OCI-LY3 (cell line): ENCODE results near the gene DAPP1.

Experiments used
- H2AFZ ChIP-seq: fragments of 200-600, 300-600 bp; shearing (Covaris generic); 2 replicates; pipeline ENCODE4 v1.6.0; 2014; ENCODE audit warnings: antibody characterized with exemption, low read depth, low read length
- H3K27ac ChIP-seq: fragments of 200-600, 300-600 bp; sonication (generic); 2 replicates; pipeline ENCODE4 v1.5.1; 2014; ENCODE audit warnings: mild to moderate bottlenecking, low read length, moderate library complexity, mixed read lengths
- H3K27me3 ChIP-seq: fragments of 200-600, 300-600 bp; sonication (generic); 2 replicates; pipeline ENCODE4 v1.6.1; 2014; ENCODE audit warnings: low read depth, low read length, mixed read lengths
- H3K36me3 ChIP-seq: fragments of 200-600, 300-600 bp; sonication (generic); replicated peaks from 2 replicates; pipeline ENCODE3; 2014; ENCODE audit warnings: low read depth, low read length, mixed read lengths
- H3K4me1 ChIP-seq: fragments of 300-600, 200-600 bp; sonication (generic); 2 replicates; pipeline ENCODE4 v1.6.1; 2014; ENCODE audit warnings: low read length, mixed read lengths
- H3K4me2 ChIP-seq: fragments of 200-600, 300-600 bp; sonication (generic); 2 replicates; pipeline ENCODE4 v1.6.1; 2014; ENCODE audit warnings: low read length, mixed read lengths
- H3K4me3 ChIP-seq: fragments of 300-600, 200-600 bp; sonication (generic); 2 replicates; pipeline ENCODE4 v1.5.1; 2014; ENCODE audit warnings: antibody characterized with exemption, mild to moderate bottlenecking, low read length, moderate library complexity
- H3K79me2 ChIP-seq: fragments of 300-600, 200-600 bp; shearing (Covaris generic); 2 replicates; pipeline ENCODE4 v1.6.1; 2014; ENCODE audit warnings: mild to moderate bottlenecking, low read length, mixed read lengths
- H3K9ac ChIP-seq: fragments of 300-600, 200-600 bp; shearing (Covaris generic); 2 replicates; pipeline ENCODE4 v1.6.0; 2014; ENCODE audit warnings: mild to moderate bottlenecking, low read length, moderate library complexity
- H3K9me3 ChIP-seq: fragments of 200-600, 300-600 bp; shearing (Covaris generic); 2 replicates; pipeline ENCODE4 v1.6.1; 2014; ENCODE audit warnings: low read length, mixed read lengths; ENCODE audit not compliant: insufficient read depth
- H4K20me1 ChIP-seq: fragments of 200-600, 300-600 bp; sonication (generic); 2 replicates; pipeline ENCODE4 v1.6.1; 2016; ENCODE audit warnings: low read length, mixed read lengths; ENCODE audit not compliant: insufficient read depth
- EZH2phosphoT487 ChIP-seq: fragments of 200-600 bp; shearing (Covaris generic); IDR thresholded peaks from 2 replicates; pipeline ENCODE4 v1.6.1; 2018; ENCODE audit warnings: antibody characterized with exemption, mixed run types, low read depth
- TF ChIP-seq, protein P1 (sequence below): fragments of 200-600, 300-600 bp; sonication (generic); IDR thresholded peaks from 2 replicates; pipeline ENCODE4 v1.5.1; 2014; ENCODE audit warnings: antibody characterized with exemption, low read length, low read depth

The DAPP1 gene

DNA sequence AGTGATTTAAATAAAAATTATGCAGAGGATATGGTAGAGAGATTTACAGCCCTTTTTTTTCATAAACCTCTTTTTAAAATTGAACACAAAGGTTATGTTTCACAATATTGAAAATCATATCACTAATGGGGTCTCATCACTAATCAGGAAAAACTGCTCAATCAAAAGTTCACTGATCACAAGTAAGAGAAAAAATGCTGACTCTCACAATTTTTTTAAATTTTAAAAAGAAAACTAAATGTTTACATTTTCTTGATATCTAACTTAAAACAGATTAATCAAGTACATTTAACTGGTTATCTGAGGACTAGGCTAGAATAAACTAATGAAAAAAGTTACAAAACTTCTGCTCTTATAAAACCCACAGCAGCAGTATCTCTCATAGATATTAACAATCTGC, 69.1 kb downstream of the DAPP1 start:
- no peak overlapping the region for H3K4me2 ChIP-seq

DNA sequence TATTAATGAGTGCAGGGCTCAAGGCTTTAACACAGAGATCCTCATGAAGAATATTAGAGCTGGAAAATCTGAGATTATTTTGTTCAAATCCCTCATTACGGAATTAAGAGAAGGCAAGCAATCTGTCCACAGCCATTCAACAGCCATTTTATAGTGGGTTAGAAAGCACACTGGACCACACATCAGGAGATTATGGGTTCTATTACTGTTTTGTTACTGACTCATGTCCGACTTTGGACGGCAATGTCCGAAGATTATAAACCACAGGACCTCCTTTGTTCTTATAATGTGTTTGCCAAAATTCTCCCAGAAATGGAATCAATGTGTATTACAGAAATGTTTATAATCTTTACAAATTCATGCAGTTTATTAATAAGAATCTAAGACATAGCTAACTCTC, 69.5 kb downstream of the DAPP1 start:
- TF ChIP-seq EZH2phosphoT487 = no peak
- TF ChIP-seq, protein P1, sequence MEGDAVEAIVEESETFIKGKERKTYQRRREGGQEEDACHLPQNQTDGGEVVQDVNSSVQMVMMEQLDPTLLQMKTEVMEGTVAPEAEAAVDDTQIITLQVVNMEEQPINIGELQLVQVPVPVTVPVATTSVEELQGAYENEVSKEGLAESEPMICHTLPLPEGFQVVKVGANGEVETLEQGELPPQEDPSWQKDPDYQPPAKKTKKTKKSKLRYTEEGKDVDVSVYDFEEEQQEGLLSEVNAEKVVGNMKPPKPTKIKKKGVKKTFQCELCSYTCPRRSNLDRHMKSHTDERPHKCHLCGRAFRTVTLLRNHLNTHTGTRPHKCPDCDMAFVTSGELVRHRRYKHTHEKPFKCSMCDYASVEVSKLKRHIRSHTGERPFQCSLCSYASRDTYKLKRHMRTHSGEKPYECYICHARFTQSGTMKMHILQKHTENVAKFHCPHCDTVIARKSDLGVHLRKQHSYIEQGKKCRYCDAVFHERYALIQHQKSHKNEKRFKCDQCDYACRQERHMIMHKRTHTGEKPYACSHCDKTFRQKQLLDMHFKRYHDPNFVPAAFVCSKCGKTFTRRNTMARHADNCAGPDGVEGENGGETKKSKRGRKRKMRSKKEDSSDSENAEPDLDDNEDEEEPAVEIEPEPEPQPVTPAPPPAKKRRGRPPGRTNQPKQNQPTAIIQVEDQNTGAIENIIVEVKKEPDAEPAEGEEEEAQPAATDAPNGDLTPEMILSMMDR = no peak
- H3K36me3 ChIP-seq = peaks cover 2% of the 10 kb centered on the region
- H4K20me1 ChIP-seq = no peaks in the 10 kb centered on the region
- H3K9me3 ChIP-seq = no peaks in the 10 kb centered on the region
- H3K4me1 ChIP-seq = no peaks in the 10 kb centered on the region
- no peak overlapping the region for H3K9ac ChIP-seq
- no peak overlapping the region for H3K4me3 ChIP-seq
- H3K79me2 ChIP-seq = peaks cover 4% of the 10 kb centered on the region; the same call in 1 of the 2 replicates
- no peak overlapping the region for H3K27ac ChIP-seq
- H3K4me2 ChIP-seq = no peak overlapping the region
- no peak overlapping the region for H2AFZ ChIP-seq
- no peaks in the 10 kb centered on the region for H3K27me3 ChIP-seq

More for the DNA sequence above, 69.1 kb downstream of the DAPP1 start:
- Histone ChIP-seq H2AFZ (no peak overlapping the region), H3K79me2 (0 out of 2 replicates have a peak, but pooled peaks cover 3% of the 10 kb centered on the region), H3K4me3 (no peak overlapping the region), H3K27me3 (no peaks in the 10 kb centered on the region), H3K36me3 (peaks cover 4% of the 10 kb centered on the region), H3K9me3 (no peaks in the 10 kb centered on the region), H3K9ac (no peak overlapping the region), H3K27ac (no peak overlapping the region), H4K20me1 (no peaks in the 10 kb centered on the region), H3K4me1 (no peaks in the 10 kb centered on the region)
- no peak for TF ChIP-seq EZH2phosphoT487
- TF ChIP-seq, protein P1 = no peak

DNA sequence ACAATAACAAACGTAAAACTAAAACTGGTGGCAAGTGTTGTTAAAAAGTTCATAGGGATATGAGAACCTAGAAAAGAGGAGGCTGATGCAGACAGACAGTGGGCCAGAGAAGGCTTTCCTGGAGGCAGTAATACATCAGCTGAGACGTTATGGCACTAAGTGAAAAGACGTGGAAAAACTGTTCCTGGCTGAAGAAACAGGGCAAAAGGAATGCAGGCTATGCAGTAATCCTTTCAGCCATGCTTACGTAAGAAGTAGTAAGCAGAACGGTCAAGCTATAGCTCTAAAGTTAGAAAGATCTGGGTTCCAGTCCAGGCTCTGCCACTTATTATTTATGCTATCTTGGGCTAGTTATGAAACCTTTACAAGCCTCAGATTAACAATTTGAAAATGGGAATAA, 71.2 kb downstream of the DAPP1 start:
- Histone ChIP-seq H3K36me3 (no peaks in the 10 kb centered on the region), H3K9me3 (no peaks in the 10 kb centered on the region), H3K79me2 (peaks cover 17% of the 10 kb centered on the region), H3K27me3 (no peaks in the 10 kb centered on the region), H2AFZ (no peak overlapping the region), H3K4me2 (no peak overlapping the region), H3K4me1 (no peaks in the 10 kb centered on the region), H3K9ac (no peak overlapping the region), H3K27ac (no peak overlapping the region), H3K4me3 (no peak overlapping the region), H4K20me1 (no peaks in the 10 kb centered on the region)
- TF ChIP-seq, protein P1 = no peak
- TF ChIP-seq EZH2phosphoT487 = no peak

DNA sequence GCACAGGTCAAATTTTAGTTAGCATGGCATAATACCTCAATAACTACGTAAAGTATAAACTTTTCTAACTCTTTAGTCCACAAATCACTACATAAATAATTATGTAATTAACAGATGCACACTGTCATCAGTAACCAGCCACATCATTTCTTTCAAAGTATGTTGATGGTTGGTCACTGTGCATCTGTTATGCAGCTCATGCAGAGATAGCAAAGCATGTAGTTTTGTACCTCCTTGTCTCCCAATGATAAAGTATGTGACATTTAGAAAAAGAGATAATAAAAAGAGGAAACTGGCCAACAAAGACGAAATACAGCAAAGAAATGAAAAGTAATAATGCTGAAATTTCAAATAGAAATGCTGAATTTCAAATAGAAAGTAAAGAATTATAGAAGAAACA, 74.7 kb downstream of the DAPP1 start:
- peaks cover 6% of the 10 kb centered on the region for H3K4me1 ChIP-seq
- H3K4me2 ChIP-seq = no peak overlapping the region
- no peaks in the 10 kb centered on the region for H4K20me1 ChIP-seq
- H2AFZ ChIP-seq = no peak overlapping the region
- TF ChIP-seq EZH2phosphoT487 = no peak
- TF ChIP-seq, protein P1 = no peak
- H3K36me3 ChIP-seq = no peaks in the 10 kb centered on the region
- H3K27ac ChIP-seq = no peak overlapping the region
- H3K79me2 ChIP-seq = peaks cover 31% of the 10 kb centered on the region
- no peak overlapping the region for H3K9ac ChIP-seq
- H3K27me3 ChIP-seq = no peaks in the 10 kb centered on the region
- no peak overlapping the region for H3K4me3 ChIP-seq
- H3K9me3 ChIP-seq = no peaks in the 10 kb centered on the region
